HUES64 (cell line): Measurements from ENCODE around the gene BUB1B.
A peak's percentile ranks its signal among the peaks of the same experiment; 100 is the strongest.
"Not testable (repeated sequence)": the region's sequence is repeated elsewhere in the genome, so short reads cannot be mapped to it uniquely, and the experiment has no call there.

Source experiments
- H3K27ac ChIP-seq: 2 replicates; pipeline ENCODE4 v1.7.0; 2013; ENCODE audit warnings: low read depth, low read length, inconsistent platforms
- H3K27me3 ChIP-seq: 2 replicates; pipeline ENCODE4 v1.6.1; 2013; ENCODE audit warnings: mild to moderate bottlenecking, low read length; ENCODE audit not compliant: insufficient read depth
- H3K36me3 ChIP-seq: 2 replicates; pipeline ENCODE4 v1.6.1; 2013; ENCODE audit warnings: mild to moderate bottlenecking, low read length; ENCODE audit not compliant: insufficient read depth
- H3K4me1 ChIP-seq: 2 replicates; pipeline ENCODE4 v1.6.1; 2013; ENCODE audit warnings: mild to moderate bottlenecking, low read length, moderate library complexity; ENCODE audit not compliant: insufficient read depth
- H3K4me3 ChIP-seq: 2 replicates; pipeline ENCODE4 v1.5.1; 2013; ENCODE audit warnings: mild to moderate bottlenecking, low read length, moderate library complexity
- H3K9ac ChIP-seq: 2 replicates; pipeline ENCODE4 v1.6.1; 2013; ENCODE audit warnings: mild to moderate bottlenecking, low read depth, low read length
- H3K9me3 ChIP-seq: 2 replicates; pipeline ENCODE4 v1.6.1; 2013; ENCODE audit warnings: low read depth, low read length; ENCODE audit not compliant: insufficient read depth
- WGBS: fragments of 150-250, 120-280 bp; methylation state at CpG from one replicate; pipeline ENCODE4 v1.1.7; 2013; ENCODE audit warnings: missing lambda C conversion rate; 5-methylcytosine and 5-hydroxymethylcytosine counted together

The BUB1B gene

DNA sequence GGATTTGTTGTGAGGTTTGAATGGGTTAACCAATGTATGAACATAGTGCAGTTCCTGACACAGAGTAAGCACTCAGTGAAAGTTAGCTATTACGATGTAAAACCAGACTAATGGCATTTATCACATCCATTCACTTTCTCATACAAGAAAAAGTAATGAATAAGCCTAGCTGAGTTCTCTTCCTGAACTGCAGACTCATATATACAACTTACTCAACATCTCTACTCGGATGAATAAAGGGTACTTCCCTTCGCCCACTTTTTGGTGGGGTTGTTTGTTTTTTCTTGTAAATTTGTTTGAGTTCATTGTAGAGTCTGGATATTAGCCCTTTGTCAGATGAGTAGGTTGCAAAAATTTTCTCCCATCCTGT is 22.7 kb upstream of the BUB1B start:
- not testable (repeated sequence) for H3K9me3 ChIP-seq, H3K36me3 ChIP-seq, H3K27me3 ChIP-seq, H3K9ac ChIP-seq, H3K27ac ChIP-seq, H3K4me3 ChIP-seq, H3K4me1 ChIP-seq
- WGBS: 93% methylated on average over 2 of the region's 3 CpGs

DNA sequence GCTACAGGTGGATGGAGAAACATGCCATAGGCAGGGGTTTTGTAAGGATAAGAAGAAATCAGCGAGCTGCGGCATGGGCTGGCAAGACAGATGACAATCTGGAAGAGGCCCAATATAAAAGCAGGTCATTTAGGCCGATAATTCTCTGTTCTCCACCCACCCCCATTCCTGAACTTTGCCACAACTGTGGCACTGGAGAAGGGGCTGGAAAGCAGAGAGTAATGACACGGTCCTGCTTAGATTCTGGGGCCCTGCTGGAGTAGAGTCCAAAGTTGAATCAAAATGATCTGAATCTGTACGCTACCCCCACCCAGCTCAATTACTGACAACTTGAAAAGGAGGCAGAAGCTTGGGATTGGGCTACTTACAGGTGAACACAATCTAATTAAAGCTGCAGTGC is 18.4 kb upstream of the BUB1B start:
- H3K27me3 ChIP-seq: no peaks in the 10 kb centered on the region
- H3K27ac ChIP-seq: no peak overlapping the region
- H3K4me3 ChIP-seq: no peak overlapping the region
- 96% methylated on average over 5 of the region's 5 CpGs for WGBS
- no peak overlapping the region for H3K9ac ChIP-seq
- H3K36me3 ChIP-seq: no peaks in the 10 kb centered on the region
- H3K9me3 ChIP-seq: no peaks in the 10 kb centered on the region
- no peaks in the 10 kb centered on the region for H3K4me1 ChIP-seq

DNA sequence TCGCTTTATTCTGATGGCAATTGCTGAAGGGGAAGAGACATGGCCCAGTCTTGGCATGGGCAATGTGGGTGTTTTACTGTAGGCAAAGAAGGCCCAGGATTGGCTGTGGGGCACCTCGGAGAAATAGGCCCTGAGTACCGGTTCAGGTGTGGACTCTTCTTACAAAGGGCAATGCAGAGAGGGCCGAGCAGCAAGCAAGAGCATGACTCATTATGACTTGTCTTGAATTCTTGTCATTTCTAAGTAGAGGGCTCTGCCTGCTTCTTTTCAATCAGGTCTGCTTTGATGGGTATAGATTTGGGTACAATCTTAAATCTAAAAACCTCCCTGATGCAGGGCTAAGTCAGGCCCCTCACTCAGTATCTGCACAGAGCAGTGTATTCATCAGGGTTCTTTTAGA is 14.8 kb upstream of the BUB1B start:
- Histone ChIP-seq H3K27ac (no peak overlapping the region), H3K36me3 (no peaks in the 10 kb centered on the region), H3K4me3 (no peak overlapping the region), H3K4me1 (no peaks in the 10 kb centered on the region), H3K27me3 (no peaks in the 10 kb centered on the region), H3K9ac (no peak overlapping the region), H3K9me3 (no peaks in the 10 kb centered on the region)
- WGBS: 73% methylated on average over 4 of the region's 4 CpGs

DNA sequence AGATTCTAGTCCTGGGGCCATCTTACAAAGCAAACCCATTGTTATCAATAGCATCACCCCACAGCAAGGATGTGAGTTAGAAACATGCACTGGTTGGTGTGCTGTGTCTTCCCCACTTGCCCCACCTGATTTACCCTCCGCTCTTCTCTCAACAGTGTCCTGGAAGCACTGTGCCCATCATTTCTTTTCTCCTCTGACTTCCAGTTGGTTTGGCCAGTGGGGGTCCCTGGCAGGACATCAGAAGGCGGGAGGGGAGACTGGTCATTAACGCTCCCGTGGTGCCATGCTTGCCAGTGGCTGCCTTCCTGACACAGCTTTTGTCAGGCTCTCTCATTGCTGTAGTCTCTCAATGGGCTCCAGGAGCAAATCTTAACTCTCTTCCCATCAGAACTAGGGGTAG is 11.5 kb upstream of the BUB1B start:
- Histone ChIP-seq H3K9ac (no peak overlapping the region), H3K27ac (no peak overlapping the region), H3K4me3 (no peak overlapping the region), H3K4me1 (peaks cover 1% of the 10 kb centered on the region), H3K9me3 (no peaks in the 10 kb centered on the region), H3K27me3 (no peaks in the 10 kb centered on the region), H3K36me3 (no peaks in the 10 kb centered on the region)
- 94% methylated on average over 4 of the region's 4 CpGs for WGBS

DNA sequence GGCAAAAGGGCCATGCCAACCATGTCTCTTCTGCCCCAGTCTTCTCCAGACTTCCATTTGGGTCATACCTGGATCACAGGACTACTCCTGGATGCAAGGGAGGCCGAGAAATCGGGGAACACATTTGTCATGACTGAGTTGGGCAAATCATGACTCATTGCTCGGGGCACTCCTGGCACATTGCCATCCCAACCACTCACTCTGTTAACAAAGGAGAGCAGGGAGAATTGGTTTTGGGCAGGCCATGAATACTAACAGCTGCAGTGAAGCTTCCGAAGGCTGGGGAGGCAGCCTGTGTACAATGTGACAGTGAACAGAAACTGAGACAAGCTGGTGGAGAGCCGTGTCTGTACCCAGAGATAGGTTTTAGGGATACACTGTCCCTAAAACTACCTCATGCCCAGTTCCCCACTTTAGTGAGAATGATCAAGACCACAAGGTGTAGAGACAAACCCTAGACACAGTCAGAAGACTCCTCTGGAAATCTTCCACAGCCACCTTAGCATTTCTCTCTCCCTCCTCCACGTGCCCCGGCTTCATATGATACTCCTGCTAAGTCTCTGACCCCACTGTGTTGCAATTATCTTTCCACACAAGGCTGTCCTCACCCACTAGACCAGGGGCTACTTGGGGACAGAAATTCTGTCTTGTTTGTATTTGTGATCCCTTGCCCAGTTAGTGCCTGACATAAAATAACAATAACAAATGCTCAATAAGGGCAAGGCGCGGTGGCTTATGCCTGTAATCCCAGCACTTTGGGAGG is 10.5 kb upstream of the BUB1B start:
- H3K4me3 ChIP-seq: no peak overlapping the region
- H3K36me3 ChIP-seq: no peaks in the 10 kb centered on the region
- no peak overlapping the region for H3K27ac ChIP-seq
- H3K9me3 ChIP-seq: no peaks in the 10 kb centered on the region
- WGBS: 91% methylated on average over 9 of the region's 9 CpGs
- peaks cover 6% of the 10 kb centered on the region for H3K4me1 ChIP-seq
- no peak overlapping the region for H3K9ac ChIP-seq
- no peaks in the 10 kb centered on the region for H3K27me3 ChIP-seq

DNA sequence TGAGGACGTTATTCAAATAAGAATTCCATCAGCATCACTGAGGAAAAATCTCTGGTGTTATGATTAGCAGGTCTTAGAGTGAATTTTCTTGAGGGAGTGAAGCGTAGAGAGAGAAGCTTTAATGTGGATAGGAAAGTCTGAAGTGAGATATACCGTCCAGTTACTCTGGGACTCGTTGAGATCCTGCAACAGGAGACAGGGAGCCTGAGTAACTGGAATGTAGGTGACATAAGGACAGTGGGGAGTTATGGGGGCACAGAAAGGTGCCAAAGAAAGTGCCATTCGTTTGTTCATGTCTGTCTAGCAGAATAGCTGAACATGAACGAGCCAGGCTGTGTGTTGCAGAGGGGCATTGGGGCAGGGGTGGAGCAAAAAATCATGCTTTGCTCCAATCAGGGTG is 9.4 kb upstream of the BUB1B start:
- H3K4me1 ChIP-seq: peaks cover 15% of the 10 kb centered on the region
- no peak overlapping the region for H3K4me3 ChIP-seq
- H3K9ac ChIP-seq: no peak overlapping the region
- H3K27ac ChIP-seq: no peak overlapping the region
- H3K36me3 ChIP-seq: no peaks in the 10 kb centered on the region
- no peaks in the 10 kb centered on the region for H3K9me3 ChIP-seq
- no peaks in the 10 kb centered on the region for H3K27me3 ChIP-seq
- WGBS: 92% methylated on average over 6 of the region's 6 CpGs

DNA sequence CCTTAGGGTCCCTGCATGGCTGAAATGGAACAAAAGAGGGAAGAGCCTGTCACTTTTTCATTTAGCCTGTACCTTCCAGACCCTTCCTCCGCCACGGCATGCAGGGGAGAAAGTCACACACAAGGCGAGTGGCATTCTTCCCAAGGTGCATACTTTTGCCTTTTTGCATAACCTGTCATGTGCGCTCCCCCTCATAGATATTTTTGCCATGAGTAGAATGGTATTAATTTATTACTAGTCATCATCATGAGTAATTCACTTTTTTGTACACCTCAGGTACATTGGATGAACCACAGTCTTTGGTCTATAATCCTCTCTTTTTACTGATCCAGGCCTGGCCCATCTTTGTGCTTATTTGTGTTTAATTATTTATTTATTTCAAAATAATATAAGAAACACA is 8.9 kb upstream of the BUB1B start:
- Histone ChIP-seq H3K9ac (no peak overlapping the region), H3K9me3 (no peaks in the 10 kb centered on the region), H3K4me3 (no peak overlapping the region), H3K36me3 (no peaks in the 10 kb centered on the region), H3K4me1 (peaks cover 20% of the 10 kb centered on the region), H3K27me3 (no peaks in the 10 kb centered on the region), H3K27ac (no peak overlapping the region)
- 91% methylated on average over 3 of the region's 4 CpGs for WGBS

DNA sequence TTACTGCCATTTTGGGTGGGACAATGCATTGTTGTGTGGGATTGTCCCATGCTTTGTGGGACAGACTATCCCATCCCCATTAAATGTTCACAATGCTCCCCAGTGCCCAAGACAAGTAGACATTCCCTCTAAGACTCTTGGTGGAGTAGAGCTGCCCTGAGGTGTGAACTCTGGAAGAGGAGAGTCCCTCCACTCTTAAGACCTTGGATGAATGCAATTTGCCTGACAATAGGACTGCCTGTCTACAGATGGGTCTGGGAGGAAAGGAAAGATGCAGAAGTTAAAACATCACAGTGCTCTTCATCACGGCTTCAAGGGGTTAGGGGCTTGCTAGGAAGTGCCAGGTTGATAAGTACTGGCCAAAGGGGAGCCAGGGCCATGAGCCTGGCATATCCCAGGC is 6.0 kb upstream of the BUB1B start:
- WGBS: 50% methylated on average over 1 of the region's 1 CpG
- H3K27ac ChIP-seq: peak overlapping the region; percentile 67; the same call in 1 of the 2 replicates
- H3K9ac ChIP-seq: peak overlapping the region; percentile 54; the same call in 1 of the 2 replicates
- H3K36me3 ChIP-seq, H3K27me3 ChIP-seq, H3K9me3 ChIP-seq: not testable (repeated sequence)
- H3K4me3 ChIP-seq: 0 out of 2 replicates have a peak overlapping the region, but pooled peaks have one; percentile 11
- peaks cover 32% of the 10 kb centered on the region for H3K4me1 ChIP-seq

DNA sequence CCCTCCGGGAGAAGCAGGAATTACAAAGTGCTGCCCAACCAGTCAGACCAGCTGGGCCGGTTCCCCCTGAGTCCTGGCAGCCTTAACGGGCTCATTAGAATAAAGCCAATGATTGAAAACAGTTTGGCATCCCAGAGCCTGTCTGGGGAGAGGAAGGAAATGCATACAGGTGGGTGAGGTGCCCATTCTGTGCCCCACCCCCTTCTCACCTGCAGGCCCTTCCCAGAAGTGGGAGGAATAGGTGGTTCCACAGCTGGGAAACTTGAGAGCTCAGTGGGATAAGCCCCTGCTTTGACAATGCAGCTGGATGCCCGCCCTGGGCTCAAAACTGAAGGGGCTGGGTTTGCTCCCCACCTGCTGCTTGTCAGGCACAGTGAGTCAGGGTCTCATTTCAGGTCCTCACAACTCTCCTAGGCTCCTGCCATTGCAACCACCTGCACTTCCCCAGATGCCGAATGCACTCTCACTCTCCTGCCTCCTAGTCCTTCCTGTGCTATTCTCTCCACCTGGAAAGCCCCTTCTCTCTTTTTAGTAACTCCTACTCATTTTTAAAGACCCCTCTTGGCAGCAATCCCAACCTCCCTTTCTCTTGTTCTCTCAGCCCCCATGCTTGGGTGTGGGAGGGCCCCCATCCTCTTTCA is 5.5 kb upstream of the BUB1B start:
- peaks cover 32% of the 10 kb centered on the region for H3K4me1 ChIP-seq
- H3K27me3 ChIP-seq: no peaks in the 10 kb centered on the region
- H3K4me3 ChIP-seq: 0 out of 2 replicates have a peak overlapping the region, but pooled peaks have one; percentile 1
- no peaks in the 10 kb centered on the region for H3K9me3 ChIP-seq
- H3K9ac ChIP-seq: no peak overlapping the region
- no peaks in the 10 kb centered on the region for H3K36me3 ChIP-seq
- 29% methylated on average over 4 of the region's 5 CpGs for WGBS
- H3K27ac ChIP-seq: peak overlapping the region; percentile 57

DNA sequence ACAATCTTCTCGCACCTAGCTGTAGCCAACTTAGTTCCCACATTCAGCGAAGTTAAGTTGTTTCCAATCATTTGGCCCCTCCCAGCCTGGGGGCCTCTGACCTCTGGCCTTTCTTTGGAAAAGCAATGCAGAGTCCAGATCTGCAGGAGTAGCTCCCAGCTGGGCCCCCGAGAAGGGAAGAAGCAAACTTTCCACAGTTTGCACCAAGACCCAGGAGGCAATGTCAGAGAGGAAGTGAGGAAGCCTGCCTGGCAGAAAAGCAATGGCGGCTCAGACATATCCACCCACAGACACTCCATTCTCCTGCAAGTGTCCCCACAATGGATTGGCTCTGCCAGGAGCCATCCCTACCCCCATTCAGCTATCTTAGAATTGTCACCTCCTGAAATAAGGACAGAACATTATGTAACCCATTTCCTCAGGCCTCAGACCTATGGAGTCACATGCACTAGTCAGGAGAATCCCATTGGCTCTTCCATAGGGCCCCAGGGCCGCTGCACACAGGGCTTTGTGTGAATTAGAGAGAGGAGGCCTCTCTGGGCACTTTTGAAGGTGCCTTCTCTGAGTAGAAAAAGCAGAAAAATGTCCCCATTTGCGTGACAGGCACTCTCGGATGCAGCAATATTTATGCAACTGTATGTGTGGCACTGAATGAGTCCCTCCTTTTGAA is 3.0 kb upstream of the BUB1B start:
- Histone ChIP-seq H3K9ac (no peak overlapping the region), H3K4me1 (peaks cover 41% of the 10 kb centered on the region), H3K27ac (no peak overlapping the region), H3K9me3 (no peaks in the 10 kb centered on the region), H3K36me3 (peaks cover 7% of the 10 kb centered on the region; the same call in 1 of the 2 replicates), H3K4me3 (no peak overlapping the region), H3K27me3 (no peaks in the 10 kb centered on the region)
- WGBS: 88% methylated on average over 7 of the region's 7 CpGs

DNA sequence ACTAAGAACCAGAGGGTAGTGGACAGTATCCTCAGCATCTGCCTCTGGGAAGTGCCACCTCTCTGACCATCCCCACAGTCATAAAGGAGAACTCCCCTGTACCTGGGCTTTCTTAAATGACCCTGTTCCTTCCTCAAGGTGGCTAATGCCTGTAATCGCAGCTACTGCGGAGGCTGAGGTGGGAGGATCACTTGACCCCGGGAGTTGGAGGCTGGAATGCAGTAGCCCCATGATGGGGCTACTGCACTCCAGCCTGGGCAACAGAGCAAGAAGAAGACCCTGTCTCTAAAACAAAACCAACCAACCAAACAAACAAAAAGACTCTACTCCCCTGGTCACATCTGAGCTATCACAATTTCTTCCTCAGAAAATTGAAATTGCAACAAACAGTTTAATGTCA is 848 bp upstream of the BUB1B start:
- Histone ChIP-seq H3K27me3 (no peaks in the 10 kb centered on the region), H3K27ac (no peak overlapping the region), H3K4me1 (peaks cover 36% of the 10 kb centered on the region), H3K4me3 (no peak overlapping the region), H3K9me3 (no peaks in the 10 kb centered on the region), H3K36me3 (peaks cover 28% of the 10 kb centered on the region), H3K9ac (no peak overlapping the region)
- 96% methylated on average over 3 of the region's 3 CpGs for WGBS
